ELR (cell line): Measurements from ENCODE around the gene EMC9.

ENCODE experiments used
- DNase-seq: peaks from one replicate; pipeline ENCODE4 v3.0.0-alpha.2; 2015; ENCODE audit warnings: low read depth

The EMC9 gene

DNA sequence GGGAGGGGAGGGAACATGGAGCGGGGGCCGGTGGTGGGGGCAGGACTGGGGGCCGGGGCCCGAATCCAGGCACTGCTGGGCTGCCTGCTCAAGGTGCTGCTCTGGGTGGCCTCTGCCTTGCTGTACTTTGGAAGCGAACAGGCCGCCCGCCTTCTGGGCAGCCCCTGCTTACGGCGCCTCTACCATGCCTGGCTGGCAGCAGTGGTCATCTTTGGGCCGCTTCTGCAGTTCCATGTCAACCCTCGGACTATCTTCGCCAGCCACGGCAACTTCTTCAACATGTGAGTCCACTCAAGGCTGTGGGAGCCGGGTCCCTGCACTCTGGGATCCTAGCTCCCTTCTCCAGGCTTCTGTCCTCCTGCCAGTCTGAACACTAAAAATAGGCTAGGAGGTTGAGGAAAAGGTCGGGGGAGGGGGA is 9.8 kb downstream of the EMC9 start:
- DNase-seq: no peak

DNA sequence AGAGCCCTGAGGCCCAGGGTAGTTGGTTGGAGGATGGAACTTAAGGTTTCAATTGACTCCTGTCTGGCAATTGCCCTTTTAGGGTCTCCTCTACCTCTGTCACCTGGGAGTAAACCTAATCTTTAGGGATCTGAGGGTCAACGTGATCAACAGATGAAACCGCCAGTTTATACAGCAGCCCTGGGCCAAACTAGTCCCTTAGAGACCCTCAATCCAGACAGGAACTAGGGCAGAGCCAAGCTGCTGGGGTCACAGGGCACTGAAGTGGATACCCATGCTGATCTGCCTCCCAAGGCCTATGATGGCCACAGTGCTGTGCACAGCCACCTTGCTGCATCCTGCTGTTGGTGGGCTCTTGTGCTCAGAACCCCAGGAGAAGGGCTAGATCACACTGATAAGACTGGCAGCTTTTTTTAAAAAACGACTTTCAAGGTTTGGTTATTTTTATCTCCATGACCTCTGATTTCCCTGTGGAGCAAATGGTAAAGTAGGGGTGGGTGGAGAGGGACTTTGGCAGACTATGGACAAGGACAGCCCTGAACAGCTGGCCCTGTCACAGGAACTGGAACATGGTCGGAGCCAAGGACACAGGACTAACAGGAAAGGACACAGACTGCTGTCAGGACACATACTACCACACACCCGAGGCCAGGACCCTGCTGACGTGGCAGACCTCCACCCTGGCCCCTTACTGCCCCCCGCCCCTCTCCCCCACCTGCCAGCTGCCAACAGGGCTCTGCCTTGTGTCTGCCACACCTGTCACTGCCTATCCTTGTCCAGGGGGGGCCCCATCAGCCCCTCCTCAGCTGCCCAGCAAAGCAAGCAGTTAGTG is 10.5 kb downstream of the EMC9 start:
- DNase-seq: no peak

DNA sequence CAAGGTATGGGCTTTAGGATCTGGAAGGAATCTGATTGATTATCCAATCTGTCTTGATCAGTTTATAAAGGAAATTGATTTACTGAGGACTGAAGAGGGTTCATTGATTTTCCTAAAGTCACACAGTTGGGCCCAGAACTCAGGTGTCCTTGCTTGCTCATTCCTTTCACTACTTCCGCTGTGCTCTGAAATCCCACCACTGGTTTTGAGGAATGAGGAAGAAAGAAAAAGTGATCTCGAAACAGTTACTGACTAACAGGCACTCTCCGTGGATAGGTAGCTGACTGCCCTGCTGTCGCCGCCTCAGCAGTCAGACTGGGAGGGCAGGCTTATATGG is 11.0 kb downstream of the EMC9 start, which contains the start of gene FITM1:
Gene FITM1 (plus strand): TSS at position 280 of the 337 bp plus-strand sequence. CDS start 905 bp downstream, outside the sequence.
- DNase-seq: no peak

DNA sequence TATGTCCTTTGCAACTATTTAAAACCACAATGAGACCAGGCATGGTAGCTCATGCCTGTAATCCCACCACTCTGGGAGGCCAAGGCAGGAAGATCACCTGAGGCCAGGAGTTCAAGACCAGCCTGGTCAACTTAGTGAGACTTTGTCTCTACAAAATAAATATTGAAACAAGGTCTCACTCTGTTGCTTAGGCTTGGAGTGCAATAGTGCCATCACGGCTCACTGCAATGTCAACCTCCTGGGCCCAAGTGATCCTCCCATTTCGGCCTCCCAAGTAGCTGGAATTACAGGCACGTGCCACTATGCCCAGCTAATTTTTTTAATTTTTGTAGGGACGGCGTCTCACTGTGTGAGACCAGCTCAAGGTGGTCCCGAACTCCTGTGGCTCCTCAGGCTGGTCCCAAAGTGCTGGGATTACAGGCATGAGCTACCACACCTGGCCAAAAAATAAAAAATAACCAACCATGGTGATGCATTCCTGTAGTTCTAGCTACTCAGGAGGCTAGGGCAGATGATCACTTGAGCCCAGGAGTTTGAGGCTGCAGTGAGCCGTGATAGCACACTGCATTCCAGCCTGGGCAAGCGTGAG is 11.9 kb downstream of the EMC9 start:
- DNase-seq: no peak

DNA sequence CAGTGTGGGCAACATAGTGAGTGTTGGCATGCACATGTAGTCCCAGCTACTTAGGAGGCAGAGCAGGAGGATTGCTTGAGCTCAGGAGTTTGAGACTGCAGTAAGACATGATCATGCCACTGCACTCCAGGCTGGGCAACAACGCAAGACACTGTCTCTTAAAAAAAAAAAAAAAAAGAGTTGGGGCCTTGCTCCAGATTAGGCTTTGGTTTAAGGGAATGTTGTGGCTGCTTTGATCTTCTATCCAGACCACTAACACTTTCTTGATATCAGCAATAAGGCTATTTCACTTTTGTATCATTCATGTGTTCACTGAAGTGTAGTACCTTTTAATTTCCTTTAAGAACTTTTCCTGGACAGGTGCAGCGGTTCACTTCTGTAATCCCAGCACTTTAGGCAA is 13.7 kb downstream of the EMC9 start:
- no peak for DNase-seq

DNA sequence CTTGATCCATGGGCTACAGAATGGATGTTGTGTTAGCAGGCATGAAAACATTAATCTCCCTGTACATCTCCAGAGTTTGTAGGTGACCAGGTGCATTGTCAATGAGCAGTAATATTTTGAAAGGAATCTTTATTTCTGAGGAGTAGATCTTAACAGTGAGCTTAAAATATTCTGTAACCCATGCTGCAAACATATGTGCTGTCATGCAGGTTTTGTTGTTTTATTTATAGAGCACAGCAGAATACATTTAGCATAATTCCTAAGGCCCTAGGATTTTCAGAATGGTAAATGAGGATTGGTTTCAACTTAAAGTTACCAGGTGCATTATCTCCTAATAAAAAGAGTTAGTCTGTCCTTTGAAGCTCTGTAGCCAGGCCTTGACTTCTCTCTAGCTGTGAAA is 14.5 kb downstream of the EMC9 start:
- DNase-seq: no peak

DNA sequence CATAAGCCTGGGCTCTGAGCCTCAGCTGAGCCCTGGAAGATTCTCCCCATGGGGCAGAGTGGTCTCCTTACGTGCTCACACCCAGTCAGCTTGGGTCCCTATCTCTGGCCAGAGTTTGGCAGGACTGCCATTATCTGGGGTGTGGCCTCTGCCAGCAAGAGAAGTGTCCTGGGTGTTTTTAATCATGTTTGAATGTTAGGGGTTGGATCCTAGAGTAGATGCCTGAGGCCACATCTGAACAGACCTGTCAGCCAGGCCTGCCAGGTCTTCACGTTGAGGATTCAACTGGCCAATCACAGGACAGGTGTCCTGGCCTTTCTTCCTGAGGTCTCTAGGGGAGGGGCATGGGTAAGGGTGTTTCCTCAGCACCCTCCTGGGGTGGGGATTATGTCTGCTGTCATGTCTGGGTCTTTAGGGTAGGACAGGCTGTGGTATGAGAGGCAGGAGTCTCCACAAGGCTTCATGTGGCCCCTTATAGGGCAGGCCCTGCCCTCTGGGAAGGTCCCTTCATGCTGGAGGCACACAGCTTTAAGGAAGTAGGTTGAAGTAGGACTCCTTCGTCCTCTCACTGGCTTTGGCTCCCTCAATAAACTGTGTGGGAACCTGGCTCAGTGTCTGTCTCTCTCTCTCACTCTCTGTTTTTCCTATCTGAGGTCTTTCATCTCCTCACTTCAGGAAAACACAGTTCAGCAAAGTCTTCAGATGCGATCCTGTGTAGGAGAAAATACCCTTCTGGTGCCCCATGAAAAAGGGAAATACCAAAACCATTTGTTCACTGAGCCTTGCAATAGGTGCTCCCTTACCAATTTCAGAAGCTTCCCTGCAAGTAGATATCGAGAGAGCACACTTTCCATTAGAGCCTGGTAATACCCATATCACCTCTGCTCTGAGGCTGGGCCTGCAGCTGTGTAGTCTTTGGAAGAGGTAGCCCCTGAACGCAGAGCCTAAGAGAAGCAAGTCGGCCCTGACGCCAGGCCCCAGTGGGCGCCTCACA is 17.7 kb downstream of the EMC9 start:
- DNase-seq: no peak

DNA sequence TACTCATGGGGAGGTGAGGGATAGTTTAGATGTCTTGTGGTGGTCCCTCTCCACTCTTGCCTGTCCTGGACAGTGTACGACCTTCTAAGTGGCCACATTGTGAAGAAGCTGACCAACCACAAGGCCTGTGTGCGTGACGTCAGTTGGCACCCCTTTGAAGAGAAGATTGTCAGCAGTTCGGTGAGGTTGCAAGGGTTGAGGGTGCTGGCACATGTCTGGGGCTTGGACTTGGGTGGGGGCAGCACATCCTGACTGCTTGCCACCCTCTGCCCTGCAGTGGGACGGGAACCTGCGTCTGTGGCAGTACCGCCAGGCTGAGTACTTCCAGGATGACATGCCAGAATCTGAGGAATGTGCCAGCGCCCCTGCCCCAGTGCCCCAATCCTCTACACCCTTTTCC is 18.5 kb downstream of the EMC9 start:
- DNase-seq: no peak

DNA sequence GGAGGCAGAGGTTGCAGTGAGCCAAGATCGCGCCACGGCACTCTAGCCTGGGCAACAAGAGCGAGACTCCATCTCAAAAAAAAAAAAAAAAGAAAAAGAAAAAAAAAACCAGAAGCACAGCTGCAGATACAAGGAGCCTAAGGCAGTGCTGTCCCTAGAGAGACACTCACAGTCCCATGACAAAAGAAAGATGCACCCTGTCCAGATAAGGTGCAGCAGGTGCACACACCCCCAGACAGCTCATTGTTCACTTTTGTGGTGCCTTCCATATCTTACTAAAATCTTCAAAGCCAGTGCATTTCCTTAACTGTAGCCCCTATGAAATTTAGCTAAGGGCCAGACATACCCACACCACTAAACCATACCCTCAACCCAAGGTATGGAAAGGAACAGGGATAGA is 19.0 kb downstream of the EMC9 start:
- DNase-seq: no peak

DNA sequence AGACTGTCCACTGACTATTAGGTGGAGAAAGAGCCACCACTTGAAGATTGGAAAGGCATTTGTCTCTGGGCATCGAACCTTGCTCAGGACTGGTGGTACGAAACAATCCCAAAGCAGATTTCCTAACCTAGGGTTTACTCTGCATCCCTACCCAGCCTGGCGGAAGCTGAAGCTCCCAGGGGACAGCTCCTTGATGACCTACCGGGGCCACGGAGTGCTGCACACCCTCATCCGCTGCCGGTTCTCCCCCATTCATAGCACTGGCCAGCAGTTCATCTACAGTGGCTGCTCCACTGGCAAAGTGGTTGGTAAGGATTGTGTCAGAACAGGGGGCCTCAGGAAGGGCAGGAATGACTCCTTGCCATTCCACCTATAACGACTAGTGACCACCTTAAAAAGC is 20.2 kb downstream of the EMC9 start:
- no peak for DNase-seq

DNA sequence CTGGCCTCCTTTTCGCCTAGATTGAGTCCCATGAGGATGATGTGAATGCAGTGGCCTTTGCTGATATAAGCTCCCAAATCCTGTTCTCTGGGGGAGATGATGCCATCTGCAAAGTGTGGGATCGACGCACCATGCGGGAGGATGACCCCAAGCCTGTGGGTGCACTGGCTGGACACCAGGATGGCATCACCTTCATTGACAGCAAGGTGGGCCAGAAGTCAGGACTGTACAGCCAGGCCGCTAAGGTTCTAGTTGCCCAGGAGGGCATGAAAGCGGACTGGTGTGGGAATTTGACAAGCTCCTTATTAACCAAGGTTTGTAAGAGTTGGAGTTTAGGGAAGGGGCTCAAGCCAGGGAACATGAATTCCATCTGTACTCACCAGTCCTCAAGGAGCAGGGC is 21.7 kb downstream of the EMC9 start:
- no peak for DNase-seq

DNA sequence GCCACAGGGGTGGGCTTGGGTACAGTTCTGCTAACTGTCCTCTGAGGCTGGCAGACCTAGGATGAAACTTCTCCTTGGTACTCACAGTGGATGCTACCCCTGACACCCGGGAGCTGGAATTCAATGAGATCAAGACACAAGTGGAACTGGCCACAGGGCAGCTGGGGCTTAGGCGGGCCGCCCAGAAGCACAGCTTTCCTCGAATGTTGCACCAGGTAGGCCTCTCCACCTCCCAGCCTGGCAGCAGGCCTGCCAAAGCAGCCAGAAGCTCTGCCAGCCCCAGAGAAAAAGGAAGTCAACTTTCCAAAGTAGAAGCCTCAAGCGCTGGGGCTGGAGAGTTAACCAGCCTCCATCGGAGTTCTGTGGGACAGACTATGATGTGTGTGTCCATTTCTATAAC is 24.2 kb downstream of the EMC9 start:
- no peak for DNase-seq

DNA sequence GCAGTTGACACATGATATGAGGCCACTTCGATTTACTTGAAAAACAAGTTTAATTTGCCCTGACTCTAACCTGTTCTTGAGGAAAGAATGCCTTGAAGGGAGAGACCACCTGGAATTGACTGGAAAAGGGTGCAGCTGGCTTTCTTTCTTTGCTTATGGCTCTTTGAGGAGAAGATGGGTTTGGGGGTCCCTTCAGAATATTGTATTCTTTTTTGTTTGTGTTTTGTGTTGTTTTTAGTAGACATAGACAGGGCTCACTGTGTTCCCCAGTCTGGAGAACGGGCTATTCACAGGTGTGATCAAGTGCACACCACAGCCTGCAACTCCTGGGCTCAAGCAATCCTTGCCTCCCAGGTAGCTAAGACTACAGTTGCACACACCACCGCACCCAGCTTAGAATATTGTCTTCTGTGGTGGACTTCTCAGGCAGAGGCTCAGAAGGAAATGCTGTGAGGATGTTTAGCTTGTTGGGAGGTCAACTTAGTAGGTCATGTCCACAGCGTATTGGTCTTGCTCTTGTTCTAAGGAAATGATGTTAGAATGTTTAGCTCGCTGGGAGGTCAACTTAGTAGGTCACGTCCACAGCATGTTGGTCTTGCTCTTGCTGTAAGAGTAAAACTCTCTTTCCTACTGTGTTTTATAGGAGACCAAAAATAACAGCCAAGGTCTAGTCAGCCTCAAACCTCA is 25.1 kb downstream of the EMC9 start:
- no peak for DNase-seq

DNA sequence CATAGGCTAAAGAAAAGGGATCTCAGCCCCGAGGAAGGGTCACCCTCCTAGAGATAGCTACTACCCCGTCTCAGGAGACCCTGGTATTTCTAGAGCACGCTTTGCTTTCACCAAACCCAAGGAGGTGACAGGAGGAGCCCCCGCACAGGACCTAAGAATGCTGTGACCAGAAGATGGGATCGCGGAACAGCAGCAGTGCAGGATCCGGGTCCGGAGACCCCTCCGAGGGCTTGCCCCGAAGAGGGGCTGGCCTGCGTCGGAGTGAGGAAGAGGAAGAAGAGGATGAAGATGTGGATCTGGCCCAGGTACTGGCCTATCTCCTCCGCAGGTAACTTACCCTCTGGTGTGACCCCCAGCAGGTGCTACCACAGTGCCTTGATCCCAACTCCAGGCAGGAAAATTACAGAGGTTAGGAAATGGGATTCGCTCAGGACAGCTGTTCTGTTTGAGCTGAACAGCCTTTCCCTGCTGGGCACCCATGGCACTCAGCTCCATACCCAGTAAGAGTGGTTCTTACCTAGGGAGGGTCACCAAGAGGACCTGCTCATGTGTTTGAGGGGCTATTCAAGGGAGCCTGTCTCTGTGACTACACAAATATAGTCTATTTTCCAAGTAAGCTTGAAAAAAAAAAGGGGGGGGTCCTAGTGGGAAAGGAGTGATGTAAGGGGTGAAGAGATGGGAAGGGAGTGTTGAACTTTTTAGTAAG is 25.8 kb downstream of the EMC9 start:
- no peak for DNase-seq

DNA sequence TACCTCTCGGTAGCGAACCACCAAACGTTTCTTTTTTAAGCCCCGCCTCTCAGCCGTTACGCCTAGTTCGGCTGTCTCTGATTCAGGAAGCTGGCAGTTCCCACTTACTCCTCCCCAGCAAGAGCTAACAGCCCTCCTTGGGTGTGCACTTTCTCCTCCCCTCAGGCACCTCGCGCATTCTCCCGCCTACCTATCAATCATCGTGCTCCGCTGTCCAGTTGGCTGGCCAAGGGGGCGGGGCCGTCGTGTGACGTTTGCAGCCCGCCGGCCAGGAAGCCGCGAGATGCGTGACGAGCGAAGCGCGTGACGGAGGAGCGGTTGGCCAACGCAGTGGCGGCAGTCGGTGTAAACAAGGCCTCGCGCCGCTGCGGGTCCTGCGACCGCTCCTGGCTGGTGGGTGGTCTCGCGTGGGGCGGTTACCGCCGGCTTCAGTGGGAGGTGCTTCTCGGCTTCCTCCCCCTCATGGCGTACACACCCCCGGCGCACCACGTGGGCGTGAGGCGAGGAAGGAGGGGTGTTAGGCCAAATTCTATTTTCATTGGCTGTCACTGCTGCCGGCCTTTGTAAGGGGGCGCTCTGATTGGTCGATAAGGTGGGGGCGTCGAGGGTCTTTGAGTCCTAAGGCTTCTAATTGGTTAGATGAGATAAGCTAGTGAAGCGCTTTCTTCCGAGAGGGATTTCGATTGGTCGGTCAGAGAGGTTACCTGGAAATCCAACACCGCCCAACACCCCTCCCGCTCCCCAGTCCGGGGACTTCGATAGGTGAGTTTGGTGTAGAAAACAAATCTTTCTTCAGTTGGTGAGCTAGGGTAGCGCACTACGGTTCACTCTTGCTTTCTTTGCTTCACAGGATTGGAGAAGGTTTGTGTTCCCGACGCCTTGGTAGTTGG is 26.6 kb downstream of the EMC9 start, which contains the start of the genes DCAF11 and NRL:
Gene DCAF11 (plus strand): TSS at position 246 of the 890 bp plus-strand sequence. CDS start 818 bp downstream, outside the sequence.
Gene NRL (minus strand): TSS at position 418 of the 890 bp plus-strand sequence. CDS start 32,101 bp downstream, outside the sequence.
- DNase-seq: peak; percentile 99

DNA sequence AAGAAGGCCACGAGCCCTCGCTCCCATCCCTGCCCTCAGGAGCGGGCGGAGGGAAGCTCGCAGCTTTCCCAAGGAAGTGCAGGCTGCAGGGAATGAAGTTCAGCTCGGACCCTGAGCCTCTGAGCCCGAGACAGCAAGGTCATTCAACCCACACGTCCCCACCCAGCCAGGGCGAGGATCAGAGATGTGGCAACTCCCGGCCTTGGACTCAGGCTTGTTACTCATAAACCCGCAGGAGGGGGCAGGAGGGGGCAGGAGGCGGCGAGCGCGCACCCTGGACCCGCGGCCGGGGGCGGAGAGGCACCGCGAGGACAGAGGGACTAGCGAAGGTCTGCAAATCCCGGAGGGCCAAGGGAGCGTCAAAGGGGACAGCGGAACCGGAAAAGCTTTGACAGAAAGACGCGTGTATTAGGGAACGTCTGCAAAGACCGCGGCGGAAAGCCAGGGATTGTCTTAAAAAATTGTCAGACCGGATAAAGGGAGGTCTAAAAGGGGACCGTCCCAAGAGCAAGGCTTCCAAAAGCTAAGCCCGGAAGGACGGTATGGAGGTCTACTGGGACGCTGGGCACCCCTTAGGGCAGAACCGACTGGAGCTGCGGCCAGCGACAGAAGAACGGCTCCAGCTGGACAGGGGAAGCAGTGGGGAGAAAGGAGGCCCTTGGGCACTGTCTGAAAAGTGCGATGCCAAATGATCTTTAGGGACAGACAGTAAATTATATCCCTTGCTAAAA is 27.4 kb downstream of the EMC9 start:
- peak; percentile 90 for DNase-seq

DNA sequence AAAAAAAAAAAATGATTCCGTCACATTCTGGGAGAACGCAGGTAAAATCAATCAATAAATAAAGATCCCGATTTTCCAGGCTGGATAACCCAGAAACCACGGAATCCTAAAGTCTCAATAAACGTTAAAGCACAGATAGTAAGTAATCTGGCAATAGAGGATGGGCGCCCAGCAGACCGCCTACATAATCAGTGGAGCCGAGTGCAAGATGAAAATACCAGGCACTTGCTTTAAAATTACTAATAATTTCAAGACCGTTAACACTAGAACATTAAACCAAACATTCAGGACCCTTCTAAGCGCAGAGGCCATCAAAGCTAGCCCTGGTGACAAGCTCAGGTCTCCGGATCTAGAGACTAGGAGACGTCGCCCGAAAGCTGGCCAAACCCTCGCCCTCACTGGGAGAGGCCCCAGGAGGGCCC is 28.0 kb downstream of the EMC9 start:
- DNase-seq: no peak

DNA sequence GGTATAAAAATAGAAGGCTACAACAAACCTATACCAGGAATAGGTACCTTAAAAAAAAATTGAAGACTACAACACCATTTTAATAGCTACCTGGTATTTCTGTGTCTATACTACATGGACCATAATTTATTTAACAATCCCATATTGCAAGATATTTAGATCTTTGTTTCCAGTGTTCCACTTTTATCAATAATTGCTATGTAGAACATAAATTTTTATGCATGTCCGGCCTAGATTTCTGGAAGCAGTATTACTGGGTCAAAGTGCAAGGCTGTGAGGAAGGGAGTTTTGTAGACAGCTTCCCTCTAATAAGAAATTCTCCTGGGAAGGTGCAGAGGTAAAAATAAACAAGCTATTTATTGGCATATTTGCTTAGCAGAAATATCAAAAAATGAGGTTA is 30.9 kb downstream of the EMC9 start:
- no peak for DNase-seq

DNA sequence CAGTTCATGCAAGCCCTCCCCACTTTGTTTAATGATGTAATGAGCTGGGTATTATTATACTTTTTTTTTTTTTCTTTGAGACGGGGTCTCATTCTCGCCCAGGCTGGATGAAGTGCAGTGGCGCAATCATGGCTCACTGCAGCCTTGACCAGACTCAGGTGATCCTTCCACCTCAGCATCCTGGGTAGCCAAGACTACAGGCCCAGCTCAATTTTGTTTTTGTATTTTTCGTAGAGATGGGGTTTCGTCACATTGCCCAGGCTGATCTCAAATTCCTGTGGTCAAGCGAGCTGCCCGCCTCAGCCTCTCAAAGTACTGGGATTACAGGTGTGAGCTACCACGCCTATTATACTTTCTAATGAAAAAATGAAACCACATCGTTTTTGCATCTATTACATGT is 31.3 kb downstream of the EMC9 start:
- DNase-seq: no peak
